Measurements from ENCODE around the gene HS6ST3.

DNA sequence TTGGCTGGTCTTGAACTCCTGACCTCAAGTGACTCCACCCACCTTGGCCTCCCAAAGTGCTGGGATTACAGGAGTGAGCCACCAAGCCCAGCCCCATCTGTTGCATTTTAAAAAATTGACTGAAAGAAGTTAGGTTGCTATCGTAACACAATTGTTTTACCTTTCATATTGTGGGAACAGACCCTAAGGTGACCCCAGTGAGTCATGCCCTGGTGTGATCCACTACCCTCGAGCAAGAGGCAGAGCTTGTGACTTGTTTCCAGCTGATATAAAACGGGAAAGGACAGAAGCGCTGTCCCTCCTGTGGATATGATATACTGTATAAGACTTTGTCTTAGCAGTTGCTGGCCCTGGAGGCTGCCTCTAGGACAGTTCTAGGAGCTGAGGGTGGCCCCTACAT lies 308.6 kb downstream of the HS6ST3 start:
- TF ChIP-seq ZNF383 (CRISPR knock-in tag; IDR thresholded peaks at IDR 0.05; ENCODE audit: borderline replicate concordance) (no peak), ZNF703 (CRISPR knock-in tag; IDR thresholded peaks at IDR 0.05; ENCODE audit: borderline replicate concordance) (no peak), ZNF264 (CRISPR knock-in tag; IDR thresholded peaks at IDR 0.05) (no peak), MAFK (conservative IDR thresholded peaks at IDR 0.05 in 1 of 2, IDR thresholded peaks at IDR 0.05 in 1 of 2; ENCODE audit: low read length in 2 of 2) (no peak), CTCF (CRISPR knock-in tag; IDR thresholded peaks at IDR 0.05) (no peak), POLR2A (IDR thresholded peaks at IDR 0.05; ENCODE audit: insufficient read depth in 1 of 2, low read depth in 2 of 2, low read length in 2 of 2) (no peak), ZNF281 (CRISPR knock-in tag; IDR thresholded peaks at IDR 0.05; ENCODE audit: borderline replicate concordance) (no peak), NRL (CRISPR knock-in tag; IDR thresholded peaks at IDR 0.05; ENCODE audit: borderline replicate concordance) (no peak), ETS1 (CRISPR knock-in tag; IDR thresholded peaks at IDR 0.05) (no peak), ZNF580 (CRISPR knock-in tag; IDR thresholded peaks at IDR 0.05; ENCODE audit: borderline replicate concordance, low read depth) (no peak)
- TF ChIP-seq, protein P1, sequence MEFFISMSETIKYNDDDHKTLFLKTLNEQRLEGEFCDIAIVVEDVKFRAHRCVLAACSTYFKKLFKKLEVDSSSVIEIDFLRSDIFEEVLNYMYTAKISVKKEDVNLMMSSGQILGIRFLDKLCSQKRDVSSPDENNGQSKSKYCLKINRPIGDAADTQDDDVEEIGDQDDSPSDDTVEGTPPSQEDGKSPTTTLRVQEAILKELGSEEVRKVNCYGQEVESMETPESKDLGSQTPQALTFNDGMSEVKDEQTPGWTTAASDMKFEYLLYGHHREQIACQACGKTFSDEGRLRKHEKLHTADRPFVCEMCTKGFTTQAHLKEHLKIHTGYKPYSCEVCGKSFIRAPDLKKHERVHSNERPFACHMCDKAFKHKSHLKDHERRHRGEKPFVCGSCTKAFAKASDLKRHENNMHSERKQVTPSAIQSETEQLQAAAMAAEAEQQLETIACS (CRISPR knock-in tag; IDR thresholded peaks at IDR 0.05) = no peak
